GM12878 (cell line): ENCODE measurements around the gene CIDEC. TPM values are rescaled to one million over a fixed set of nuclear protein-coding genes. Genes with fewer than 3 reads are reported as not detected.

Source experiments
- ATAC-seq: fragments of 200-7000 bp; cut with Tn5 transposase; 3 replicates; pipeline ENCODE4 v1.9.1; 2020; ENCODE audit warnings: mild to moderate bottlenecking, moderate library complexity
- BruUV-seq: library from RNA; stranded (reverse); fragments of 400-500 nt; replicated peaks from 2 replicates; lab custom pipeline; 2021; lab: Mats Ljungman, UMichigan
- CTCF ChIA-PET: fragments of 300-600 bp; sonication (Branson Sonifier 250); formaldehyde crosslinking; extraction: SDS; loops from one replicate; lab custom pipeline; 2021; ENCODE audit warnings: inconsistent platforms; lab: Yijun Ruan, JAX
- POLR2A ChIA-PET: fragments of 350-600 bp; formaldehyde crosslinking; extraction: SDS; loops from one replicate; lab custom pipeline; 2021; ENCODE audit warnings: inconsistent platforms; lab: Charles Lee
- RAD21 ChIA-PET: fragments of 300-600 bp; sonication (Branson Sonifier 250); formaldehyde crosslinking; loops from one replicate; lab custom pipeline; 2023; ENCODE audit warnings: antibody characterized with exemption; ENCODE audit not compliant: unreplicated experiment; lab: Charles Lee
- SMC1A ChIA-PET: fragments of 300-600 bp; sonication (Branson Sonifier 250); formaldehyde crosslinking; loops from one replicate; lab custom pipeline; 2023; ENCODE audit not compliant: unreplicated experiment, uncharacterized antibody; lab: Charles Lee
- DNase-seq: peaks from one replicate; pipeline ENCODE4 v3.0.0-alpha.2; 2011; ENCODE audit warnings: low read depth, low spot score
- FAIRE-seq: peaks from 3 replicates; lab custom pipeline; 2011; peaks lifted over from hg19 to GRCh38; lab: Jason Lieb, UNC
- H2AFZ ChIP-seq: 2 replicates; pipeline ENCODE4 v1.6.0; 2011; ENCODE audit warnings: low read depth, low read length, control low read depth; ENCODE audit not compliant: control insufficient read depth
- H3K27ac ChIP-seq: 2 replicates; pipeline ENCODE4 v1.5.1; 2011; ENCODE audit warnings: control low read depth; ENCODE audit not compliant: control insufficient read depth, insufficient read depth
- H3K27me3 ChIP-seq, 2 experiments: replicated peaks in 1 of 2; 2 replicates each; pipeline versions ENCODE4 v1.6.0 to v1.6.1; 2011; ENCODE audit warnings: low read length in 1 of 2; ENCODE audit not compliant: control insufficient read depth in 2 of 2, insufficient read depth in 2 of 2
- H3K36me3 ChIP-seq, 2 experiments: 2 replicates each; pipeline ENCODE4 v1.5.1; 2011; ENCODE audit warnings: low read length in 1 of 2; ENCODE audit not compliant: control insufficient read depth in 2 of 2, insufficient read depth in 2 of 2
- H3K4me1 ChIP-seq: 2 replicates; pipeline ENCODE4 v1.6.1; 2011; ENCODE audit warnings: mild to moderate bottlenecking, low read length, moderate library complexity, mixed read lengths; ENCODE audit not compliant: control insufficient read depth, insufficient read depth
- H3K4me2 ChIP-seq: 2 replicates; pipeline ENCODE4 v1.6.0; 2011; ENCODE audit warnings: control low read depth; ENCODE audit not compliant: control insufficient read depth, insufficient read depth
- H3K4me3 ChIP-seq: fragments of 200-600 bp; sonication (generic); 2 replicates; pipeline ENCODE4 v1.5.1; 2016
- H3K79me2 ChIP-seq: 2 replicates; pipeline ENCODE4 v1.6.0; 2011; ENCODE audit warnings: low read length; ENCODE audit not compliant: control insufficient read depth, insufficient read depth
- H3K9ac ChIP-seq: 2 replicates; pipeline ENCODE4 v1.8.0; 2011; ENCODE audit warnings: low read length, control low read depth, mixed read lengths; ENCODE audit not compliant: control insufficient read depth, insufficient read depth
- H3K9me3 ChIP-seq: replicated peaks from 3 replicates; pipeline ENCODE4 v1.5.1; 2011; ENCODE audit warnings: mild to moderate bottlenecking, low read length; ENCODE audit not compliant: control insufficient read depth, insufficient read depth
- H4K20me1 ChIP-seq: 2 replicates; pipeline ENCODE4 v1.6.0; 2011; ENCODE audit not compliant: control insufficient read depth, insufficient read depth
- BCLAF1 ChIP-seq: fragments of 450-650 bp; IDR thresholded peaks from 2 replicates; pipeline ENCODE4 v1.6.1; 2017; ENCODE audit warnings: antibody characterized with exemption, mild to moderate bottlenecking, moderate library complexity
- CBFB ChIP-seq: IDR thresholded peaks from 2 replicates; pipeline ENCODE4 v1.6.1; 2016; ENCODE audit warnings: antibody characterized with exemption, low read depth
- NRF1 ChIP-seq: conservative IDR thresholded peaks from 2 replicates; pipeline ENCODE4 v1.6.1; 2011; ENCODE audit warnings: mild to moderate bottlenecking, low read depth, low read length, improper control_type of control experiment
- SIN3A ChIP-seq: IDR thresholded peaks from 2 replicates; pipeline ENCODE4 v1.6.1; 2012; ENCODE audit warnings: low read depth, low read length, improper control_type of control experiment
- ZBTB33 ChIP-seq: fragments of 450-650 bp; IDR thresholded peaks from 2 replicates; pipeline ENCODE4 v1.6.1; 2017; ENCODE audit warnings: mild to moderate bottlenecking
- ZNF622 ChIP-seq: fragments of 450-650 bp; IDR thresholded peaks from 2 replicates; pipeline ENCODE4 v1.6.1; 2017; ENCODE audit warnings: mild to moderate bottlenecking, inconsistent platforms
- WGBS: methylation state at CpG from one replicate; pipeline ENCODE4 v1.1.6; 2016; ENCODE audit warnings: low lambda C conversion rate; ENCODE audit not compliant: insufficient replicate concordance, insufficient coverage; ENCODE audit errors: missing lambda C conversion rate; 5-methylcytosine and 5-hydroxymethylcytosine counted together
- in situ Hi-C: fragments of 300-500 bp; cut with MboI; formaldehyde crosslinking; loops from 9 replicates; pipeline ENCODE4 v1.14.3; 2018; ENCODE audit warnings: mixed read lengths
- intact Hi-C: fragments of 100-400 bp; cut with micrococcal nuclease; formaldehyde crosslinking; loops from one replicate; pipeline ENCODE4 v1.14.2; 2022; ENCODE audit not compliant: unreplicated experiment
- polyA plus RNA-seq, 11 experiments: library from polyadenylated mRNA; depleted of rRNA in 4 of 11; unstranded in 6 of 11; stranded (reverse) in 5 of 11; fragments of >200 nt; fragmentation: Nextera tagmentation in 4 of 11; fragmentation: Illumina TruSeq in 1 of 11; extraction: Ambion mirVana in 4 of 11; extraction: Trizol in 1 of 11; gene quantifications; 1 replicate in 1 of 11; 2 replicates in 10 of 11; pipeline versions ENCODE4 v1.2.1 to v1.2.3, GENCODE V29; 2011 to 2016; ENCODE audit warnings: inconsistent platforms in 2 of 11, missing spikeins in 2 of 11, low read depth in 1 of 11
- total RNA-seq, 4 experiments: library from RNA; depleted of rRNA in 3 of 4; stranded (reverse); fragments of >200 nt in 3 of 4; fragmentation: Illumina TruSeq in 1 of 4; extraction: Trizol in 1 of 4; gene quantifications; 2 replicates each; pipeline versions ENCODE4 v1.2.1 to v1.2.3, GENCODE V29; 2013 to 2021
- TF ChIP-seq, protein P1 (sequence below): fragments of 450-650 bp; IDR thresholded peaks from 2 replicates; pipeline ENCODE4 v1.6.1; 2017; ENCODE audit warnings: mild to moderate bottlenecking, low read depth, inconsistent platforms; ENCODE audit not compliant: poor library complexity, severe bottlenecking

The CIDEC gene
- total and polyA plus RNA-seq, 10 of the 15 experiments (the other 5 are each of a cell fraction or from before 2014, with no cell fraction given) = 0.10 to 0.49 TPM; not detected in 8

DNA sequence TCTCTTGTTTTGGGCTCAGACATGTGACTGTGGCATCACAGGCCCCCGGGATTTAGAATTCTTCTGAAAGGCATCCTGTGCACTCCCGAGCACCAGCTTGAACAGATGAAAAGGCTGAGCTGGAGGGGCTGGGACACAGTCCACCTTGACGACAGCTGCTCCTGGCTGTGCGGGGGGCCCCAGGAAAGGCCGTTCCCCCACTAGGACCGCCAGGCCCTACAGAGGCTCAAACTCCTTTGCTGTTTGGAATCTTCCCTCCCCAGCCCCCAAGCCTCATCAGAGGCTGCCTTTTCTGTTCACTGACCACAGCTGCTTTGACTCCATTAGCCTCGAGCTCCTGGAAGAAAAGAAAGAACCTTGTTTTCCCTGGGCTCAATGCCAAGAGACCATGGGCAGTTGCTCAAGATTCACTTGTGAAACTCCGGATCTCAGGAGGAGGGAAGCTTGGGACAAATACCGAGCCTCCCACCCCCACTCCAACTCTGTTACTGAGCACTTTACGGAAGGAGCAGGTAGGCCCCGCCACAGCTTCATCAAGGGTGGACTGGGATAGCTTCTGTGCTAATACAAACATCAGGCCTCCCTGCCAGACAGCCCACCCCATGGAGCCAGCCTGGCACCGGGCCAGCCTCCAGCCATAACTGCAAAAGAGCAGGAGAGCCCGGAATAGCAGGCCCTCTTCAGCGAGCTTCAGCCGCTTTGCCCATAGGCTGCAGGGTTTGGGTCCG lies 15.7 kb downstream of the CIDEC start (continued):
- TF ChIP-seq NRF1 (no peak), CBFB (no peak)

DNA sequence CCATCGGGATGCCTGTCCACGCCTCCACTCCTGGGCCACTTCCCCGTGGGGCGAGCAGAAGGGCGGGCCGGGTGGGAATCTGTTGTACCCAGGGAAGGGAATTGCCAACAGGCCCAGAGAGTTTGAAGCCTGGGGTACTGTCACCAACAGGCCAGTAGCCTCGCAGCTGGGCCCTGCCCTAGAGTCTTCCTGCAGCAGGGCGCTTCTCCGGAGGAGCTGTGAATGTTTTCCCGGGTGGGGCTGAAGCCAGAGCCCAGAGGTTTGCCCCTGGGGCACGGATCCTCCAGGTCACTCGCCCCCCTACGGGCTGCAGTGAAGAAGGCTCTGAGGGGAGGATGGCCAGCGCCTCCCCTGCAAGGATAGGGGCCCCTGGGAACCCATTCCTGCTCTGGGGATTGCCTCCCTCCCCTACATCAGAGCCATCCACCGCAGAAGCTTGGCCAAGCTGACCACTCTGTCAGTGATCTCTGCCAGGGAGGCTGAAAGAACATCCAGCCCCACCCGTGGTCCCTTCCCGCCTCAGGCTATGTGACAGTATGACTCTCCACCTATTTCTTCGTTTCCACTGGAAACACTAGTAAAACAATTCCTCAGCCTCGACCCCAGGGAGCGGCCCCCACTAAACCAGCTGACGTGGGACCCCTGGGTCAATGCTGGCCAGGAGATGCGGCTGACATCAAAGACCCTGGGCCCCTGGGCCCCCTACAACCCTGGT lies 16.8 kb downstream of the CIDEC start:
- no peak for FAIRE-seq
- ATAC-seq = no peak
- CTCF ChIA-PET = no interaction called here

More for the DNA sequence above, 16.8 kb downstream of the CIDEC start:
- TF ChIP-seq ZBTB33 = no peak
- no peak for TF ChIP-seq SIN3A
- no peak for TF ChIP-seq BCLAF1
- TF ChIP-seq ZNF622 = no peak
- TF ChIP-seq, protein P1, sequence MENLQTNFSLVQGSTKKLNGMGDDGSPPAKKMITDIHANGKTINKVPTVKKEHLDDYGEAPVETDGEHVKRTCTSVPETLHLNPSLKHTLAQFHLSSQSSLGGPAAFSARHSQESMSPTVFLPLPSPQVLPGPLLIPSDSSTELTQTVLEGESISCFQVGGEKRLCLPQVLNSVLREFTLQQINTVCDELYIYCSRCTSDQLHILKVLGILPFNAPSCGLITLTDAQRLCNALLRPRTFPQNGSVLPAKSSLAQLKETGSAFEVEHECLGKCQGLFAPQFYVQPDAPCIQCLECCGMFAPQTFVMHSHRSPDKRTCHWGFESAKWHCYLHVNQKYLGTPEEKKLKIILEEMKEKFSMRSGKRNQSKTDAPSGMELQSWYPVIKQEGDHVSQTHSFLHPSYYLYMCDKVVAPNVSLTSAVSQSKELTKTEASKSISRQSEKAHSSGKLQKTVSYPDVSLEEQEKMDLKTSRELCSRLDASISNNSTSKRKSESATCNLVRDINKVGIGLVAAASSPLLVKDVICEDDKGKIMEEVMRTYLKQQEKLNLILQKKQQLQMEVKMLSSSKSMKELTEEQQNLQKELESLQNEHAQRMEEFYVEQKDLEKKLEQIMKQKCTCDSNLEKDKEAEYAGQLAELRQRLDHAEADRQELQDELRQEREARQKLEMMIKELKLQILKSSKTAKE = no peak
- ChIA-PET RAD21 (no interaction called here), POLR2A (no interaction called here), SMC1A (no interaction called here)
- no peak overlapping the region for H3K9ac ChIP-seq
- no peak for DNase-seq
- no peaks in the 10 kb centered on the region for H3K36me3 ChIP-seq
- intact Hi-C loops (no loop called here), in situ Hi-C loops (no loop called here)
- no peaks in the 10 kb centered on the region for H4K20me1 ChIP-seq
- H3K4me3 ChIP-seq = no peak overlapping the region
- no peaks in the 10 kb centered on the region for H3K4me1 ChIP-seq
- H3K4me2 ChIP-seq = no peak overlapping the region
- no peaks in the 10 kb centered on the region for H3K9me3 ChIP-seq
- 46% methylated on average over 15 of the region's 22 CpGs for WGBS
- peaks cover 2 to 3% of the 10 kb centered on the region in 2 experiments; a peak in 2 of 4 replicates for H3K27me3 ChIP-seq
- no peak overlapping the region for H2AFZ ChIP-seq
- no peak overlapping the region for H3K27ac ChIP-seq
- no TSS peak for BruUV-seq
- no peaks in the 10 kb centered on the region for H3K79me2 ChIP-seq
